ENCODE data around the gene AURKAIP1. TPM values are rescaled to one million over a fixed set of nuclear protein-coding genes. Genes with fewer than 3 reads are reported as not detected.
A peak's percentile ranks its signal among the peaks of the same experiment; 100 is the strongest.

The AURKAIP1 gene
- total RNA-seq, 6 experiments from 2014 or later: 178 to 206 (median 196) TPM

DNA sequence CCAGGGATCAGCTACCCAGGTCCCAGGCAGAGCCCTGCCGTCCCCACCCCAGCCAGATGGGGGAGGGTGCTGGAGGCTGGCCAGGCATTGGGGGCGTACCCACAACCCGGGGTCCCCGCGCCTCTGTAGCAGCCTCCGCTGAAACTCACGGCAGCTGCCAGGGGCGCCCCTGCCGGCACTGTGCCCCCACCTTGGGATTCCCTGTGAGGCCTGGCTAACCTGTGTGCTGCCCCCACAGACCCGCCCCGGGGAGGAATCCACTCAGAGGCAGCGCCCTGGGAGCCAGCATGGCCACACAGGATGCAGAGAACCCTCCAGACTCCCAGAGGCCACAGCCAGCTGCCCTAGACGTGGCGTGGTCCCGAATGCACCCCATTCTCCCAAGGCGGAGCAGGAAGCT is 29.6 kb downstream of the AURKAIP1 start:
- Mint-ChIP-seq H3K9me3 (no peaks in the 10 kb centered on the region), H3K27ac (peak overlapping the region; percentile 89), H3K4me3 (peak overlapping the region; percentile 91; the same call in 1 of the 2 replicates), H3K36me3 (ENCODE audit: low read depth) (peaks cover 10% of the 10 kb centered on the region), H3K27me3 (ENCODE audit: insufficient read depth) (peaks cover 7% of the 10 kb centered on the region), H3K4me1 (ENCODE audit: low read depth) (peaks cover 29% of the 10 kb centered on the region)
- no peak for DNase-seq
- no peak for TF ChIP-seq CTCF (IDR thresholded peaks at IDR 0.05)

- peaks cover 11% of the 10 kb centered on the region for H3K36me3 Mint-ChIP-seq (ENCODE audit: low read depth)
- peak overlapping the region; percentile 89 for H3K27ac Mint-ChIP-seq
- no peaks in the 10 kb centered on the region for H3K9me3 Mint-ChIP-seq
- peaks cover 29% of the 10 kb centered on the region for H3K4me1 Mint-ChIP-seq (ENCODE audit: low read depth)
- DNase-seq: peak; percentile 87
- peaks cover 7% of the 10 kb centered on the region for H3K27me3 Mint-ChIP-seq (ENCODE audit: insufficient read depth)
- peak overlapping the region; percentile 64 for H3K4me3 Mint-ChIP-seq
- TF ChIP-seq CTCF (IDR thresholded peaks at IDR 0.05): peak; percentile 74
These were observed 30.2 kb downstream of the AURKAIP1 start for GRCh38 chr1:1344655-1345361.

GRCh38 chr1:1343811-1344421 is 31.1 kb downstream of the AURKAIP1 start:
- peaks cover 29% of the 10 kb centered on the region for H3K4me1 Mint-ChIP-seq (ENCODE audit: low read depth)
- TF ChIP-seq CTCF (IDR thresholded peaks at IDR 0.05): no peak
- peaks cover 7% of the 10 kb centered on the region for H3K27me3 Mint-ChIP-seq (ENCODE audit: insufficient read depth)
- H3K9me3 Mint-ChIP-seq: no peaks in the 10 kb centered on the region
- DNase-seq: no peak
- peaks cover 11% of the 10 kb centered on the region for H3K36me3 Mint-ChIP-seq (ENCODE audit: low read depth)
- no peak overlapping the region for H3K4me3 Mint-ChIP-seq
- peak overlapping the region; percentile 61 for H3K27ac Mint-ChIP-seq

DNA sequence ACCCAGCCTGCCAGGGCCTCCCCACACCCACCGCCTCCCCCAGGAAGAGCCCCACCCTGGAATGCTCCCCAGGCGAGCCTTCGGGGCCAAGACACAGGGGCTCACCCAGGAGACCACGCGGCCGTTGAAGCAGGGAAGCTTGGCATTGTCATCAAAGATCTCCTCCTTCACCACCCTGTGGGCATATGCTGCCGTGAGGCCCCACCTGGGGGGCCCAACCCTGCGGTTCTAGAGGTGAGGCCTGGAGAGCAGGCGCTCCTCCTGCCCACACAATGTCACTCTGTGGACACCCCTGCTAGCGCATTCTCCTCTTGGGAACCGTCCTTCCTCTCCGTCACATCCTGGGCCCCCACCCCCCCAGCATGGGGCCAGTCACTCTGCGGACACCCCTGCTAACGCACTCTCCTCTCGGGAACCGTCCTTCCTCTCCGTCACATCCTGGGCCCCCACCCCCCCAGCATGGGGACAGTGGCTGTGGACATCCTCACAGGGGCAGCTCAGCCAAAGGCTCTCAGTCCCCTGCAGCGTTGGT is 32.4 kb downstream of the AURKAIP1 start:
- H3K4me1 Mint-ChIP-seq (ENCODE audit: low read depth): peaks cover 27% of the 10 kb centered on the region

DNA sequence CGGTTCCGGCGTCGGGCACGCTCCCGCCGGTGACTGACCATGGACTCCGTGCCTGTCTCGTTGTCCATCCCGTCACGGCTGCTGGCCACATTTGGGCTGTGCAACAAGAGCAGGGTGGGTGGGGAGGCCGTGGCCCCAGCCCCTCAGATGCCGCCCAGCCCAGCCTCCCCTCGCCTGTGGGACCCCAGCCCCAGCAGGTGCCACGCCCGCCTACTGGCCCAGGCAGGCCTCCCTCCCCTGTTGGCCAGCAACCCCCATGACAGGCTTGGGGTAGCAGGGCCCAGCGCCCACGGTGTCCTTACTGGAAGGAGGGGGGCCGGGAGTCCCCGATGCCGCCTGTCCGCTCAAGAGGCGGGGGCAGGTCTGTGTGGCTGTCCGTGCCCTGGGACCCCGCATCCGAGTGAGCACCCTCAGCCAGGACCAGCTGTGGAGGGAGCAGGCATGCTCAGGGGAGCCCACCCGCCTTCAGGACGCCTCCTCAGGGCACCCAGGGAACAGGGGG is 32.9 kb downstream of the AURKAIP1 start:
- peaks cover 22% of the 10 kb centered on the region for H3K4me1 Mint-ChIP-seq (ENCODE audit: low read depth)

More for the DNA sequence above, 32.4 kb downstream of the AURKAIP1 start:
- Mint-ChIP-seq H3K27ac (no peak overlapping the region), H3K36me3 (ENCODE audit: low read depth) (peaks cover 11% of the 10 kb centered on the region), H3K27me3 (ENCODE audit: insufficient read depth) (peaks cover 5% of the 10 kb centered on the region), H3K4me3 (no peak overlapping the region), H3K9me3 (no peaks in the 10 kb centered on the region)
- no peak for TF ChIP-seq CTCF (IDR thresholded peaks at IDR 0.05)
- DNase-seq: no peak

More for the DNA sequence above, 32.9 kb downstream of the AURKAIP1 start:
- no peak for DNase-seq
- Mint-ChIP-seq H3K9me3 (no peaks in the 10 kb centered on the region), H3K4me3 (no peak overlapping the region), H3K36me3 (ENCODE audit: low read depth) (peaks cover 11% of the 10 kb centered on the region), H3K27ac (no peak overlapping the region), H3K27me3 (ENCODE audit: insufficient read depth) (peaks cover 3% of the 10 kb centered on the region)
- no peak for TF ChIP-seq CTCF (IDR thresholded peaks at IDR 0.05)

Measured in HFFc6 (cell line).